Measurements from ENCODE around the gene XRN2. TPM values are rescaled to one million over a fixed set of nuclear protein-coding genes. Genes with fewer than 3 reads are reported as not detected.

XRN2 gene
- total RNA-seq, 2 experiments from 2014 or later = 48.5 to 48.9 TPM

- peak overlapping the region; percentile 92 to 96 for H3K27ac ChIP-seq (ENCODE audit: low read depth in 1 of 2, low read length in 2 of 2)
- no peaks in the 10 kb centered on the region for H3K27me3 ChIP-seq (ENCODE audit: control insufficient read depth in 1 of 2, insufficient read depth in 2 of 2, low read length in 2 of 2)
- Mint-ChIP-seq H3K4me1 (ENCODE audit: low read depth) (peaks cover 26% of the 10 kb centered on the region), H3K27me3 (peaks cover 10% of the 10 kb centered on the region), H3K9me3 (no peaks in the 10 kb centered on the region), H3K4me3 (peak overlapping the region; percentile 99), H3K36me3 (ENCODE audit: low read depth) (peaks cover 27% of the 10 kb centered on the region), H3K27ac (peak overlapping the region; percentile 99)
- H3K9me3 ChIP-seq (ENCODE audit: control insufficient read depth in 1 of 2, insufficient read depth in 1 of 2, low read length in 2 of 2) = no peaks in the 10 kb centered on the region
- H3K4me3 ChIP-seq (ENCODE audit: low read length) = peak overlapping the region; percentile 70
- POLR2A ChIA-PET = interaction anchor here (0.6 to 2.4 kb wide), 12 partner anchors 10 to 1285 kb away, joined by 3 to 12 read pairs (median 4); partner anchors contain the start of genes KIZ, NAA20 and RALGAPA2
- intact Hi-C loops (cut with DNase I, micrococcal nuclease) = loop anchor here (2.0 to 10.0 kb wide), 6 partner anchors 52 to 1288 kb away; partner anchors contain the start of genes KIZ (in 2 of the 2) and NAA20 (in 2 of the 2)
- H3K4me1 ChIP-seq (ENCODE audit: insufficient read depth, low read length) = peaks cover 8% of the 10 kb centered on the region
- TF ChIP-seq, protein P1, sequence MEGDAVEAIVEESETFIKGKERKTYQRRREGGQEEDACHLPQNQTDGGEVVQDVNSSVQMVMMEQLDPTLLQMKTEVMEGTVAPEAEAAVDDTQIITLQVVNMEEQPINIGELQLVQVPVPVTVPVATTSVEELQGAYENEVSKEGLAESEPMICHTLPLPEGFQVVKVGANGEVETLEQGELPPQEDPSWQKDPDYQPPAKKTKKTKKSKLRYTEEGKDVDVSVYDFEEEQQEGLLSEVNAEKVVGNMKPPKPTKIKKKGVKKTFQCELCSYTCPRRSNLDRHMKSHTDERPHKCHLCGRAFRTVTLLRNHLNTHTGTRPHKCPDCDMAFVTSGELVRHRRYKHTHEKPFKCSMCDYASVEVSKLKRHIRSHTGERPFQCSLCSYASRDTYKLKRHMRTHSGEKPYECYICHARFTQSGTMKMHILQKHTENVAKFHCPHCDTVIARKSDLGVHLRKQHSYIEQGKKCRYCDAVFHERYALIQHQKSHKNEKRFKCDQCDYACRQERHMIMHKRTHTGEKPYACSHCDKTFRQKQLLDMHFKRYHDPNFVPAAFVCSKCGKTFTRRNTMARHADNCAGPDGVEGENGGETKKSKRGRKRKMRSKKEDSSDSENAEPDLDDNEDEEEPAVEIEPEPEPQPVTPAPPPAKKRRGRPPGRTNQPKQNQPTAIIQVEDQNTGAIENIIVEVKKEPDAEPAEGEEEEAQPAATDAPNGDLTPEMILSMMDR (IDR thresholded peaks at IDR 0.05) = no peak
- H3K36me3 ChIP-seq (ENCODE audit: insufficient read depth, low read length) = no peaks in the 10 kb centered on the region
- no peak for DNase-seq
- ATAC-seq (ENCODE audit: poor library complexity) = peak; percentile 0
- CTCF ChIA-PET = interaction anchor here (1.2 to 1.6 kb wide), 3 partner anchors 23 to 67 kb away, joined by 3 to 5 read pairs (median 3); no protein-coding TSS in a partner anchor
These were observed 469 bp upstream of the XRN2 start for GRCh38 chr20:21302664-21303060.

DNA sequence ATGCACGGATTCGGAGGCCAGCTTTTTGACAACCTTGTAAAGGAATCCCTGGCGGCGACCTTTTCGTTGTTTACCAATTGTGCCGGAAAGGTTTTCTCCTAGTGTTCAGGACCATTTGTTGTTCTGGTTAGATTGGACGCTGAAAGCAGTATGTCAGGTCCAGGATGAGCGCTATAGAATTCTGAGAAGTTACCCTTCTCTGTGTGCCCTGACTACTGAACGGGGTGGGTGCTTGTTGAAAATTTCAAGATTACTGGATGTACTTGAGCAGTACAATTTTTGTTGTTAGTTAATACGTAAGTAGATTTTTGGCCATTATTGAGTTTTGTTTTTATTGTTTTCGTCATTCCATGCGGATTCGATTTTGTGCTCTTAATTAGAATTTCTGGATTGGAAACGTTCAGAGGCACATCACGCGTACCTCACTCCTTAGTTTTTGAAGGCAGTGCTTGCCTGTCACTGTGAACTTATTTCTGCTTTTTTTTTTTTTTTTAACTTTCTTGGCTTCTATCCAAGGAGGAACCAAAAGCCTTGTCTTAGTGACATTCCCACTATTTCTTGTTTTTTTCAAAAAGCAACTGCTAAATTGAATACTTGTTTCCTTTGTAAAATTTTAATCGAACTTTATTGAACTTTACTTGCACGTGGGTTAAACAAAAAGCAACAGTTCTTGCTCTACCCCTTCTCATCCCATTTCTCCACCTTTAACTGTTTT lies 898 bp downstream of the XRN2 start:
- peak; percentile 12 for ATAC-seq (ENCODE audit: poor library complexity)
- POLR2A ChIA-PET = interaction anchor here (0.9 to 2.4 kb wide), 11 partner anchors 18 to 591 kb away, joined by 3 to 12 read pairs (median 3); partner anchors contain the start of genes KIZ and RALGAPA2

GRCh38 chr20:21308340-21308739 lies 5.2 kb downstream of the XRN2 start:
- no peak for DNase-seq
- peaks cover 71% of the 10 kb centered on the region for H3K4me1 Mint-ChIP-seq (ENCODE audit: low read depth)
- H3K36me3 ChIP-seq (ENCODE audit: insufficient read depth, low read length) = no peaks in the 10 kb centered on the region
- H3K27ac Mint-ChIP-seq = peak overlapping the region; percentile 30
- CTCF ChIA-PET = no interaction called here
- no peaks in the 10 kb centered on the region for H3K9me3 Mint-ChIP-seq
- H3K4me3 Mint-ChIP-seq = peak overlapping the region; percentile 60
- H3K4me3 ChIP-seq (ENCODE audit: low read length) = no peak overlapping the region
- H3K27me3 Mint-ChIP-seq = no peaks in the 10 kb centered on the region
- peaks cover 63% of the 10 kb centered on the region for H3K36me3 Mint-ChIP-seq (ENCODE audit: low read depth)
- peaks cover 29% of the 10 kb centered on the region for H3K4me1 ChIP-seq (ENCODE audit: insufficient read depth, low read length)
- H3K27ac ChIP-seq (ENCODE audit: low read depth in 1 of 2, low read length in 2 of 2) = no peak overlapping the region
- POLR2A ChIA-PET = no interaction called here
- H3K9me3 ChIP-seq (ENCODE audit: control insufficient read depth in 1 of 2, insufficient read depth in 1 of 2, low read length in 2 of 2) = no peaks in the 10 kb centered on the region
- ATAC-seq (ENCODE audit: poor library complexity) = no peak
- intact Hi-C loops (cut with DNase I, micrococcal nuclease) = loop anchor here (5.0 to 10.0 kb wide), 3 partner anchors 46 to 1294 kb away; partner anchors contain the start of gene NAA20 (in 1 of the 2)
- H3K27me3 ChIP-seq (ENCODE audit: control insufficient read depth in 1 of 2, insufficient read depth in 2 of 2, low read length in 2 of 2) = no peaks in the 10 kb centered on the region
- TF ChIP-seq, protein P1 (IDR thresholded peaks at IDR 0.05) = no peak

More for the DNA sequence above, 898 bp downstream of the XRN2 start:
- Histone ChIP-seq H3K27ac (ENCODE audit: low read depth in 1 of 2, low read length in 2 of 2) (peak overlapping the region; percentile 92 to 96), H3K9me3 (ENCODE audit: control insufficient read depth in 1 of 2, insufficient read depth in 1 of 2, low read length in 2 of 2) (no peaks in the 10 kb centered on the region), H3K36me3 (ENCODE audit: insufficient read depth, low read length) (no peaks in the 10 kb centered on the region), H3K27me3 (ENCODE audit: control insufficient read depth in 1 of 2, insufficient read depth in 2 of 2, low read length in 2 of 2) (no peaks in the 10 kb centered on the region), H3K4me3 (ENCODE audit: low read length) (peak overlapping the region; percentile 70), H3K4me1 (ENCODE audit: insufficient read depth, low read length) (peaks cover 8% of the 10 kb centered on the region)
- DNase-seq = peak in 2 of 14 experiments; percentile 37 to 38
- Mint-ChIP-seq H3K36me3 (ENCODE audit: low read depth) (peaks cover 39% of the 10 kb centered on the region), H3K4me1 (ENCODE audit: low read depth) (peaks cover 37% of the 10 kb centered on the region), H3K4me3 (peak overlapping the region; percentile 99), H3K27me3 (peaks cover under 1% of the 10 kb centered on the region), H3K27ac (peak overlapping the region; percentile 99), H3K9me3 (no peaks in the 10 kb centered on the region)
- intact Hi-C loops (cut with DNase I, micrococcal nuclease) = loop anchor here (2.0 to 10.0 kb wide), 6 partner anchors 51 to 1289 kb away; partner anchors contain the start of genes KIZ (in 2 of the 2) and NAA20 (in 2 of the 2)
- CTCF ChIA-PET = interaction anchor here (1.2 to 1.6 kb wide), 3 partner anchors 21 to 68 kb away, joined by 3 to 5 read pairs (median 3); no protein-coding TSS in a partner anchor
- TF ChIP-seq, protein P1 (IDR thresholded peaks at IDR 0.05) = no peak

All from CD4-positive, alpha-beta T cell (primary cell).